ENCODE results near the gene CTSF. TPM values are rescaled to one million over a fixed set of nuclear protein-coding genes. Genes with fewer than 3 reads are reported as not detected.
A peak's percentile ranks its signal among the peaks of the same experiment; 100 is the strongest.

The CTSF gene
- total and polyA plus RNA-seq, 2 of the 13 experiments (the other 11 are each of a cell fraction or from before 2014, with no cell fraction given) = not detected

GRCh38 chr11:66543263-66544107 is 24.9 kb downstream of the CTSF start:
- intact Hi-C loops (cut with micrococcal nuclease; ENCODE audit: unreplicated experiment) = no loop called here
- Histone ChIP-seq H2AFZ (ENCODE audit: low read length) (no peak overlapping the region), H3K36me3 (replicated peaks in 1 of 2; ENCODE audit: control insufficient read depth in 1 of 2, insufficient read depth in 2 of 2, low read length in 2 of 2) (no peaks in the 10 kb centered on the region), H3K79me2 (ENCODE audit: insufficient read depth, low read length) (no peaks in the 10 kb centered on the region), H3K27me3 (ENCODE audit: control insufficient read depth in 1 of 2, insufficient read depth in 2 of 2, low read length in 2 of 2) (peaks cover 0 to 2% of the 10 kb centered on the region in 2 experiments; a peak in 3 of 5 replicates), H4K20me1 (ENCODE audit: insufficient read depth, low read length) (no peaks in the 10 kb centered on the region), H3K9ac (ENCODE audit: insufficient read depth, low read depth, low read length) (no peak overlapping the region), H3K4me3 (replicated peaks in 1 of 3; ENCODE audit: insufficient read depth in 1 of 3, low read depth in 2 of 3, low read length in 3 of 3) (no peak overlapping the region), H3K4me1 (ENCODE audit: insufficient read depth, low read length) (peaks cover 30% of the 10 kb centered on the region), H3K9me3 (ENCODE audit: low read length) (no peaks in the 10 kb centered on the region), H3K27ac (ENCODE audit: extremely low read length, insufficient read depth, low read length) (no peak overlapping the region), H3K4me2 (ENCODE audit: low read depth, low read length) (no peak overlapping the region)
- TF ChIP-seq ZNF619 (CRISPR knock-in tag; IDR thresholded peaks at IDR 0.05) = no peak
- TF ChIP-seq MIER3 (CRISPR knock-in tag; IDR thresholded peaks at IDR 0.05; ENCODE audit: borderline replicate concordance) = no peak
- no peak for TF ChIP-seq ZNF772 (CRISPR knock-in tag; IDR thresholded peaks at IDR 0.05)
- no peak for TF ChIP-seq HNRNPH1 (optimal IDR thresholded peaks at IDR 0.05; ENCODE audit: low read depth, low read length)
- TF ChIP-seq ZFP41 (CRISPR knock-in tag; IDR thresholded peaks at IDR 0.05; ENCODE audit: borderline replicate concordance) = no peak
- peak; percentile 38 for TF ChIP-seq AGO2 (optimal IDR thresholded peaks at IDR 0.05; ENCODE audit: low read depth, low read length)
- no peak for TF ChIP-seq ZSCAN29 (CRISPR knock-in tag; conservative IDR thresholded peaks at IDR 0.05)
- TF ChIP-seq SIX4 (CRISPR knock-in tag; IDR thresholded peaks at IDR 0.05) = no peak
- no peak for TF ChIP-seq RFX1 (IDR thresholded peaks at IDR 0.05)
- in situ Hi-C loops (cut with HindIII; ENCODE audit: extremely low pct_ligation_motif_present, low pct_unique_long_range_greater_than_20kb) = no loop called here
- POLR2A ChIA-PET = no interaction called here
- WGBS (ENCODE audit: low lambda C conversion rate) = 95% methylated on average over 14 of the region's 26 CpGs
- CTCF ChIA-PET (ENCODE audit: low intra/inter-chr PET ratio, low total read pairs) = no interaction called here
- FAIRE-seq (no peak), DNase-seq (ENCODE audit: low spot score) (no peak), ATAC-seq (no peak)
- BruUV-seq (replicated peaks) = no TSS peak

DNA sequence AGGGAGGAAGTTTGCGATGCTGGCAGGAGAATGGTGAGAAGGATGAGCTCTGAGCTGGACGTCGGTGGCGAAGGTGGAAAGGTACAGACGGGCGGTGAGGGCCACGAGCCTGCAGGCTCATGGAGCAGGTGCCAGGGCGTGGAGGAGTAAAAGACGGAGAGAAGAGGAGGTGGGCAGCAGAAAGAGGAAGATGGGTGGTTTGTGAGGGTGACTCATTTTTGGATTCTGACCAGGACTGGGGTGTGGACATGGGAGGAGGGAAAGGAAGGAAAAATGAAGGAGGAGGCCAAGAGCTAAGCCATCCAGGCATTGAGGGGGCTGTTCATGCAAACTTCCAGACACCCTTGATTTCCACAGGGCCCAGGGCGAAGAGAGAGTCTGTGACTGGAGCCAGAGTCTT is 26.0 kb downstream of the CTSF start:
- POLR2A ChIA-PET = no interaction called here
- H2AFZ ChIP-seq (ENCODE audit: low read length) = no peak overlapping the region
- FAIRE-seq (no peak), ATAC-seq (no peak), DNase-seq (ENCODE audit: low spot score) (no peak)
- H3K4me2 ChIP-seq (ENCODE audit: low read depth, low read length) = no peak overlapping the region
- no peaks in the 10 kb centered on the region for H4K20me1 ChIP-seq (ENCODE audit: insufficient read depth, low read length)
- no peak overlapping the region for H3K27ac ChIP-seq (ENCODE audit: extremely low read length, insufficient read depth, low read length)
- H3K36me3 ChIP-seq (replicated peaks in 1 of 2; ENCODE audit: control insufficient read depth in 1 of 2, insufficient read depth in 2 of 2, low read length in 2 of 2) = no peaks in the 10 kb centered on the region
- 95% methylated on average over 10 of the region's 10 CpGs for WGBS (ENCODE audit: low lambda C conversion rate)
- no TSS peak for BruUV-seq (replicated peaks)
- peaks cover 19% of the 10 kb centered on the region for H3K4me1 ChIP-seq (ENCODE audit: insufficient read depth, low read length)
- intact Hi-C loops (cut with micrococcal nuclease; ENCODE audit: unreplicated experiment) (no loop called here), in situ Hi-C loops (cut with HindIII; ENCODE audit: extremely low pct_ligation_motif_present, low pct_unique_long_range_greater_than_20kb) (no loop called here)
- no peaks in the 10 kb centered on the region for H3K79me2 ChIP-seq (ENCODE audit: insufficient read depth, low read length)
- H3K9me3 ChIP-seq (ENCODE audit: low read length) = no peaks in the 10 kb centered on the region
- no peaks in the 10 kb centered on the region; a peak in 3 of 5 replicates for H3K27me3 ChIP-seq (ENCODE audit: control insufficient read depth in 1 of 2, insufficient read depth in 2 of 2, low read length in 2 of 2)
- CTCF ChIA-PET (ENCODE audit: low intra/inter-chr PET ratio, low total read pairs) = no interaction called here
- no peak overlapping the region for H3K9ac ChIP-seq (ENCODE audit: insufficient read depth, low read depth, low read length)
- H3K4me3 ChIP-seq (replicated peaks in 1 of 3; ENCODE audit: insufficient read depth in 1 of 3, low read depth in 2 of 3, low read length in 3 of 3) = no peak overlapping the region
- TF ChIP-seq RFX3 (CRISPR knock-in tag; IDR thresholded peaks at IDR 0.05) (no peak), ZNF337 (CRISPR knock-in tag; IDR thresholded peaks at IDR 0.05; ENCODE audit: borderline replicate concordance, low read depth) (no peak), GATAD1 (CRISPR knock-in tag; IDR thresholded peaks at IDR 0.05) (no peak), NFE2L2 (IDR thresholded peaks at IDR 0.05; ENCODE audit: low read length) (no peak), PTBP1 (IDR thresholded peaks at IDR 0.05; ENCODE audit: low read depth, low read length, poor library complexity, severe bottlenecking) (no peak), HOXA7 (CRISPR knock-in tag; IDR thresholded peaks at IDR 0.05) (no peak), DMAP1 (CRISPR knock-in tag; IDR thresholded peaks at IDR 0.05) (no peak)
- TF ChIP-seq, protein P1, sequence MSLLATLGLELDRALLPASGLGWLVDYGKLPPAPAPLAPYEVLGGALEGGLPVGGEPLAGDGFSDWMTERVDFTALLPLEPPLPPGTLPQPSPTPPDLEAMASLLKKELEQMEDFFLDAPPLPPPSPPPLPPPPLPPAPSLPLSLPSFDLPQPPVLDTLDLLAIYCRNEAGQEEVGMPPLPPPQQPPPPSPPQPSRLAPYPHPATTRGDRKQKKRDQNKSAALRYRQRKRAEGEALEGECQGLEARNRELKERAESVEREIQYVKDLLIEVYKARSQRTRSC (CRISPR knock-in tag; IDR thresholded peaks at IDR 0.05; ENCODE audit: low read depth) = no peak
- TF ChIP-seq, protein P2, sequence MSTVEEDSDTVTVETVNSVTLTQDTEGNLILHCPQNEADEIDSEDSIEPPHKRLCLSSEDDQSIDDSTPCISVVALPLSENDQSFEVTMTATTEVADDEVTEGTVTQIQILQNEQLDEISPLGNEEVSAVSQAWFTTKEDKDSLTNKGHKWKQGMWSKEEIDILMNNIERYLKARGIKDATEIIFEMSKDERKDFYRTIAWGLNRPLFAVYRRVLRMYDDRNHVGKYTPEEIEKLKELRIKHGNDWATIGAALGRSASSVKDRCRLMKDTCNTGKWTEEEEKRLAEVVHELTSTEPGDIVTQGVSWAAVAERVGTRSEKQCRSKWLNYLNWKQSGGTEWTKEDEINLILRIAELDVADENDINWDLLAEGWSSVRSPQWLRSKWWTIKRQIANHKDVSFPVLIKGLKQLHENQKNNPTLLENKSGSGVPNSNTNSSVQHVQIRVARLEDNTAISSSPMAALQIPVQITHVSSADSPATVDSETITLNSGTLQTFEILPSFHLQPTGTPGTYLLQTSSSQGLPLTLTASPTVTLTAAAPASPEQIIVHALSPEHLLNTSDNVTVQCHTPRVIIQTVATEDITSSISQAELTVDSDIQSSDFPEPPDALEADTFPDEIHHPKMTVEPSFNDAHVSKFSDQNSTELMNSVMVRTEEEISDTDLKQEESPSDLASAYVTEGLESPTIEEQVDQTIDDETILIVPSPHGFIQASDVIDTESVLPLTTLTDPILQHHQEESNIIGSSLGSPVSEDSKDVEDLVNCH (CRISPR knock-in tag; IDR thresholded peaks at IDR 0.05) = no peak
